MM.1S (cell line): ENCODE results near the gene LYPD3.
"Not testable (repeated sequence)": the region's sequence is repeated elsewhere in the genome, so short reads cannot be mapped to it uniquely, and the experiment has no call there.

ENCODE experiments used
- CTCF ChIP-seq: fragments of 300-600 bp; sonication (generic); IDR thresholded peaks from 2 replicates; pipeline ENCODE4 v1.5.1; 2016; ENCODE audit warnings: antibody characterized with exemption, low read length, mixed read lengths
- EZH2 ChIP-seq: fragments of 300-600 bp; sonication (generic); optimal IDR thresholded peaks from 2 replicates; pipeline ENCODE3; 2017; ENCODE audit warnings: low read depth, mild to moderate bottlenecking, antibody characterized with exemption, low read length, mixed read lengths
- EZH2phosphoT487 ChIP-seq: fragments of 300-600 bp; sonication (generic); IDR thresholded peaks from 2 replicates; pipeline ENCODE4 v1.6.1; 2018; ENCODE audit warnings: antibody characterized with exemption, low read length

GRCh38 chr19:43444091-43444490 lies 21.3 kb downstream of the LYPD3 start:
- TF ChIP-seq CTCF, EZH2, EZH2phosphoT487: not testable (repeated sequence)
